ENCODE data around the gene VILL.
"Not testable (repeated sequence)": the region's sequence is repeated elsewhere in the genome, so short reads cannot be mapped to it uniquely, and the experiment has no call there.

The VILL gene

GRCh38 chr3:37964146-37964545, 26.4 kb upstream of the VILL start:
- DNase-seq, result no peak

GRCh38 chr3:37964716-37965115, 25.9 kb upstream of the VILL start:
- DNase-seq, result no peak

- peak in 3 of 5 experiments; percentile 29 to 70 (median 38) for DNase-seq
Measured at GRCh38 chr3:37967260-37967881, 23.2 kb upstream of the VILL start.

GRCh38 chr3:37968199-37968598, 22.4 kb upstream of the VILL start:
- no peak for DNase-seq

GRCh38 chr3:37968813-37969595, 21.6 kb upstream of the VILL start:
- DNase-seq, result no peak

GRCh38 chr3:37969596-37970100, 20.9 kb upstream of the VILL start:
- no peak for DNase-seq

GRCh38 chr3:37970802-37971201, 19.8 kb upstream of the VILL start:
- DNase-seq, result no peak

GRCh38 chr3:37971467-37971866, 19.1 kb upstream of the VILL start:
- DNase-seq, result no peak

- DNase-seq, result not testable (repeated sequence)
Measured at GRCh38 chr3:37972056-37972455, 18.5 kb upstream of the VILL start.

- DNase-seq, result no peak
Measured at GRCh38 chr3:37973246-37974054, 17.1 kb upstream of the VILL start.

GRCh38 chr3:37974121-37975083, 16.2 kb upstream of the VILL start:
- DNase-seq, result peak; percentile 28 to 71 (median 53)

GRCh38 chr3:37979541-37980461, 10.8 kb upstream of the VILL start:
- no peak for DNase-seq

- no peak for DNase-seq
Measured at GRCh38 chr3:37980462-37981347, 9.9 kb upstream of the VILL start.

GRCh38 chr3:37981348-37981664, 9.3 kb upstream of the VILL start:
- no peak for DNase-seq

GRCh38 chr3:37982331-37982730, 8.3 kb upstream of the VILL start:
- no peak for DNase-seq

- no peak for DNase-seq
Measured at GRCh38 chr3:37984051-37984450, 6.5 kb upstream of the VILL start.

- no peak for DNase-seq
Measured at GRCh38 chr3:37984596-37984995, 6.0 kb upstream of the VILL start.

GRCh38 chr3:37985637-37986320, 4.8 kb upstream of the VILL start:
- no peak for DNase-seq
